DND-41 (cell line): ENCODE results near the gene TMEM184A.
A peak's percentile ranks its signal among the peaks of the same experiment; 100 is the strongest.

Experiments
- ATAC-seq: fragments of 200-7000 bp; cut with Tn5 transposase; 3 replicates; pipeline ENCODE4 v1.9.1; 2021; ENCODE audit warnings: low read depth; ENCODE audit not compliant: insufficient read depth
- DNase-seq: peaks from one replicate; pipeline ENCODE4 v3.0.0-alpha.2; 2020
- H2AFZ ChIP-seq: 2 replicates; pipeline ENCODE4 v1.6.0; 2012; ENCODE audit warnings: low read depth, low read length
- H3K27ac ChIP-seq: 2 replicates; pipeline ENCODE4 v1.5.1; 2012; ENCODE audit warnings: low read length, inconsistent platforms
- H3K27me3 ChIP-seq: fragments of 200-600 bp; sonication (generic); 2 replicates; pipeline ENCODE4 v1.6.0; 2012; ENCODE audit warnings: low read length, mild to moderate bottlenecking, inconsistent platforms; ENCODE audit not compliant: insufficient read depth, poor library complexity
- H3K36me3 ChIP-seq: 2 replicates; pipeline ENCODE4 v1.5.1; 2012; ENCODE audit warnings: low read length, inconsistent platforms; ENCODE audit not compliant: insufficient read depth
- H3K4me1 ChIP-seq: 2 replicates; pipeline ENCODE4 v1.5.1; 2012; ENCODE audit warnings: mild to moderate bottlenecking, low read length; ENCODE audit not compliant: insufficient read depth
- H3K4me2 ChIP-seq: 2 replicates; pipeline ENCODE4 v1.6.0; 2012; ENCODE audit warnings: mild to moderate bottlenecking, moderate library complexity, low read length, inconsistent platforms; ENCODE audit not compliant: insufficient read depth
- H3K4me3 ChIP-seq, 2 experiments: fragments of 200-600 bp in 1 of 2; shearing (Covaris generic) in 1 of 2; 2 replicates each; pipeline ENCODE4 v1.5.1; 2012 to 2016; ENCODE audit warnings: inconsistent platforms in 2 of 2, low read length in 2 of 2, mild to moderate bottlenecking in 2 of 2, low read depth in 1 of 2, moderate library complexity in 1 of 2
- H3K79me2 ChIP-seq: 2 replicates; pipeline ENCODE4 v1.6.0; 2012; ENCODE audit warnings: low read length, inconsistent platforms; ENCODE audit not compliant: insufficient read depth
- H3K9ac ChIP-seq: 2 replicates; pipeline ENCODE4 v1.6.0; 2012; ENCODE audit warnings: low read depth, mild to moderate bottlenecking, inconsistent platforms, low read length, moderate library complexity
- H3K9me3 ChIP-seq: 2 replicates; pipeline ENCODE4 v1.5.1; 2012; ENCODE audit warnings: low read length, moderate library complexity, mild to moderate bottlenecking, inconsistent platforms; ENCODE audit not compliant: insufficient read depth, severe bottlenecking
- H4K20me1 ChIP-seq: 2 replicates; pipeline ENCODE4 v1.6.0; 2012; ENCODE audit warnings: low read length; ENCODE audit not compliant: insufficient read depth
- EZH2 ChIP-seq: IDR thresholded peaks from 3 replicates; pipeline ENCODE4 v1.6.1; 2012; ENCODE audit warnings: borderline replicate concordance, low read depth, mild to moderate bottlenecking, moderate library complexity, low read length, inconsistent platforms; ENCODE audit not compliant: severe bottlenecking
- TF ChIP-seq, protein P1 (sequence below): IDR thresholded peaks from 2 replicates; pipeline ENCODE4 v1.5.1; 2012; ENCODE audit warnings: borderline replicate concordance, low read length, moderate library complexity, mild to moderate bottlenecking; ENCODE audit not compliant: poor library complexity, severe bottlenecking; ENCODE audit errors: extremely low read depth

Gene TMEM184A

DNA sequence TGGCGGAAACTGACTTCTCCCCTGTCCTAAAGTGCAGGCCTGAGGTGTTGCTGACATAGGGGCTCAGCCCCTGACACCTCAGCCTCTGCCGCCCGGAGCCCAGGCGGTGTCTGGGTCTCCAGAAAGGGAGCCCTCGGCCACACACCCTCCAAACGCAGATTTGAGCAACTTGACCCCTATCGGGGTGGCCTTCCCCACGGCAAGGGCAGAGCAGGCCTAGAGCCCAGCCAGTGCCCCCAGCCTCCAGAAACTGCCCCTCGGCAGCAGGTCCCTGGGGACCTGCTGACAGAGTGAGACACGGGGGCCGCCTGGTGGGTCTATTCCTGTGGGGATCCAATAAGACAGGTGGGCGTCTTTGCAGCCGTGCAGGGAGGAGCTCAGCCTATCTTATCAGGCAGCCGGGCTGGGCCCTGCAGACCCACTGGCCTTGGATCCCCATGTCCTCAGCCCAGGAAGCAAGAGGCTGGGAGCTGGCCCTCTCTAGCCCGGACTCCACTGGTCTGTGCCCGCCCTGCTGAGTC, 11.0 kb downstream of the TMEM184A start:
- Histone ChIP-seq H2AFZ (no peak overlapping the region), H3K36me3 (peaks cover 24% of the 10 kb centered on the region), H3K9ac (no peak overlapping the region), H3K4me2 (no peak overlapping the region), H3K27me3 (no peaks in the 10 kb centered on the region), H3K79me2 (no peaks in the 10 kb centered on the region), H3K27ac (no peak overlapping the region), H4K20me1 (peaks cover 5% of the 10 kb centered on the region; the same call in 1 of the 2 replicates), H3K4me1 (no peaks in the 10 kb centered on the region), H3K9me3 (no peaks in the 10 kb centered on the region), H3K4me3 (no peak overlapping the region)
- DNase-seq = no peak
- no peak for TF ChIP-seq EZH2
- TF ChIP-seq, protein P1, sequence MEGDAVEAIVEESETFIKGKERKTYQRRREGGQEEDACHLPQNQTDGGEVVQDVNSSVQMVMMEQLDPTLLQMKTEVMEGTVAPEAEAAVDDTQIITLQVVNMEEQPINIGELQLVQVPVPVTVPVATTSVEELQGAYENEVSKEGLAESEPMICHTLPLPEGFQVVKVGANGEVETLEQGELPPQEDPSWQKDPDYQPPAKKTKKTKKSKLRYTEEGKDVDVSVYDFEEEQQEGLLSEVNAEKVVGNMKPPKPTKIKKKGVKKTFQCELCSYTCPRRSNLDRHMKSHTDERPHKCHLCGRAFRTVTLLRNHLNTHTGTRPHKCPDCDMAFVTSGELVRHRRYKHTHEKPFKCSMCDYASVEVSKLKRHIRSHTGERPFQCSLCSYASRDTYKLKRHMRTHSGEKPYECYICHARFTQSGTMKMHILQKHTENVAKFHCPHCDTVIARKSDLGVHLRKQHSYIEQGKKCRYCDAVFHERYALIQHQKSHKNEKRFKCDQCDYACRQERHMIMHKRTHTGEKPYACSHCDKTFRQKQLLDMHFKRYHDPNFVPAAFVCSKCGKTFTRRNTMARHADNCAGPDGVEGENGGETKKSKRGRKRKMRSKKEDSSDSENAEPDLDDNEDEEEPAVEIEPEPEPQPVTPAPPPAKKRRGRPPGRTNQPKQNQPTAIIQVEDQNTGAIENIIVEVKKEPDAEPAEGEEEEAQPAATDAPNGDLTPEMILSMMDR = no peak
- ATAC-seq = no peak; the same call in 2 of the 3 replicates

DNA sequence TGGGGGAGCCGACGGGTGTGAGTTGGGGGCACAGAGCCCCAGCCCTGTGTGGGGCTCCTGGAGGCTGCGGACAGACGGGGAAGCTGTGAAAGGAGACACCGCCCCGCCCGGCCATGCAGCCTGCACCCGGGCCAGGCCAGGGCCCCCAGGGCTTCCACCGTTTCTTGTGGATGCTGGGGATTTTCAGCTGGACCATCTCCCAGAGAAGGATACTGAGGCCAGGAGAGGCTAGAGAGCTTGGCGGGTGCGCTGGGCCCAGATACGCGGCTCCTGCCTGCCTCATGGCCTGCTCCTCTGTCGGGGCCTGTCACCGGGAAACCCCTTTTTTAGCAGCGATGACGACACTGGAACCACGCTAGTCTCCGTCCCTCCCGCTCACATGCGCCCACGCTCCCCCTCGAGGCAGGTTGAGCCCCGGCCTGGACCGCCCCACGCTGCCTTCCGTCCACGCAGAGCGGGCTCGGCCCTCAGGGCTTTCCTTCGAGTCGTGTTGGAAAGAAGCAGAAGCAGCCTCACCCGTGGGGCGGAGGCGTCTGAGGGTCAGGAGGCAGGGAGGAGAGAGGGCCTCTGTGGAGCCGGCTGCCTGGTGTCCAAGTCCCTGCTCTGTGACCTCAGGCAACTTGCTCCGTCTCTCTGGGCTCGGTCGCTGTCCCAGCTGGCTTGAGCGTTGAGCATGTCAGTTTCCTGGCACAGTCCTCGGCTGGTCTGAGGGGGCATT, 11.7 kb downstream of the TMEM184A start:
- H3K36me3 ChIP-seq = peaks cover 30% of the 10 kb centered on the region
- H3K4me1 ChIP-seq = no peaks in the 10 kb centered on the region
- no peak overlapping the region for H3K4me3 ChIP-seq
- ATAC-seq = 0 out of 3 replicates have a peak, but pooled peaks have one; percentile 5
- no peak for TF ChIP-seq EZH2
- TF ChIP-seq, protein P1 = no peak
- H4K20me1 ChIP-seq = peaks cover 11% of the 10 kb centered on the region
- H3K9me3 ChIP-seq = no peaks in the 10 kb centered on the region
- no peak overlapping the region for H3K9ac ChIP-seq
- no peak overlapping the region for H3K4me2 ChIP-seq
- no peak overlapping the region for H2AFZ ChIP-seq
- no peak overlapping the region for H3K27ac ChIP-seq
- no peak for DNase-seq
- no peaks in the 10 kb centered on the region for H3K79me2 ChIP-seq
- H3K27me3 ChIP-seq = no peaks in the 10 kb centered on the region

DNA sequence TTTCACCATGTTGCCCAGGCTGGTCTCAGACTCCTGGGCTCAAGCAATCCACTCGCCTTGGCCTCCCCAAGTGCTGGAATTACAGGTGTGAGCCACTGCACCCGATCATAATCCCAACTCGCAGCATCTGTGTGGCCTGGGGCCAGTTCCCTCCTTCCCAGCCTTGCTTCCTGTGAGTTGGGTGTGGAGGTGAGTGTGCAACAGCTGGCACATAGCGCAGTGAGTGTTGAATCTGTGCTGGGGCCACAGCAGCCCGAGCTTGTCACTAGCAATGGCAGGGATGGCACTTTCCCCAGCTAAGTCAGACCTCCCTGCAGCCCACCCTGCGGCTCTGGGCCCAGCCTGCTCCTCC, 12.2 kb downstream of the TMEM184A start:
- DNase-seq (no peak), ATAC-seq (no peak)
- H3K27me3 ChIP-seq = no peaks in the 10 kb centered on the region
- no peak overlapping the region for H3K27ac ChIP-seq
- no peak overlapping the region for H2AFZ ChIP-seq
- peaks cover 16% of the 10 kb centered on the region for H4K20me1 ChIP-seq
- peaks cover 32% of the 10 kb centered on the region for H3K36me3 ChIP-seq
- TF ChIP-seq EZH2 = no peak
- TF ChIP-seq, protein P1 = no peak
- H3K79me2 ChIP-seq = no peaks in the 10 kb centered on the region
- H3K4me3 ChIP-seq = no peak overlapping the region
- H3K4me1 ChIP-seq = no peaks in the 10 kb centered on the region
- H3K4me2 ChIP-seq = no peak overlapping the region
- no peaks in the 10 kb centered on the region for H3K9me3 ChIP-seq
- no peak overlapping the region for H3K9ac ChIP-seq
